Mucosa of descending colon (tissue), 3 donors: Measurements from ENCODE around the gene ENKD1. TPM values are rescaled to one million over a fixed set of nuclear protein-coding genes. Genes with fewer than 3 reads are reported as not detected.

Experiments
- ATAC-seq: fragments of 200-7000 bp; cut with Tn5 transposase; one replicate; pipeline ENCODE4 v1.9.1; 2020; ENCODE audit warnings: mild to moderate bottlenecking, moderate library complexity
- DNase-seq, 3 donors: peaks; one replicate each; pipeline ENCODE4 v3.0.0-alpha.2; 2020
- H3K36me3 ChIP-seq: fragments of 200-600 bp; one replicate; pipeline ENCODE4 v1.8.0; 2021; ENCODE audit warnings: low read depth, mild to moderate bottlenecking
- H3K4me1 ChIP-seq: fragments of 200-600 bp; one replicate; pipeline ENCODE4 v1.8.0; 2021; ENCODE audit warnings: low read depth, mild to moderate bottlenecking
- H3K4me3 ChIP-seq: fragments of 200-600 bp; one replicate; pipeline ENCODE4 v1.8.0; 2021; ENCODE audit warnings: mild to moderate bottlenecking
- H3K9me3 ChIP-seq: fragments of 200-600 bp; one replicate; pipeline ENCODE4 v1.8.0; 2021; ENCODE audit warnings: mild to moderate bottlenecking
- intact Hi-C, 2 donors: fragments of 100-400 bp; cut with DNase I in 1 of 2; cut with micrococcal nuclease in 1 of 2; formaldehyde crosslinking; loops; one replicate each; pipeline versions ENCODE4 v1.11.0 to v1.11.1; 2022; cut with DNase I, micrococcal nuclease
- total RNA-seq, 3 donors: library from RNA; stranded (reverse); fragmentation: NEBNext Ultra II Directional in 2 of 3; extraction: Animal tissue kit (Norgen Biotek cat#: 25700) in 2 of 3; gene quantifications; one replicate each; pipeline versions ENCODE4 v1.2.1 to v1.2.4, GENCODE V29; 2021 to 2023
- TF ChIP-seq, protein P1 (sequence below): fragments of 200-600 bp; IDR thresholded peaks from one replicate; pipeline ENCODE4 v1.8.0; 2022; ENCODE audit warnings: antibody characterized with exemption, mild to moderate bottlenecking
- donor health status: DM: no; HTN: no; CAD: no; lungs with moderate emphysema.
- donor health status: DM: no; HTN: no; CAD: no.
- donor health status: DM: no; HTN: yes; CAD: no.

Gene ENKD1
- total RNA-seq, 3 donors from 2014 or later = 8.5 to 23.3 (median 9.0) TPM

DNA sequence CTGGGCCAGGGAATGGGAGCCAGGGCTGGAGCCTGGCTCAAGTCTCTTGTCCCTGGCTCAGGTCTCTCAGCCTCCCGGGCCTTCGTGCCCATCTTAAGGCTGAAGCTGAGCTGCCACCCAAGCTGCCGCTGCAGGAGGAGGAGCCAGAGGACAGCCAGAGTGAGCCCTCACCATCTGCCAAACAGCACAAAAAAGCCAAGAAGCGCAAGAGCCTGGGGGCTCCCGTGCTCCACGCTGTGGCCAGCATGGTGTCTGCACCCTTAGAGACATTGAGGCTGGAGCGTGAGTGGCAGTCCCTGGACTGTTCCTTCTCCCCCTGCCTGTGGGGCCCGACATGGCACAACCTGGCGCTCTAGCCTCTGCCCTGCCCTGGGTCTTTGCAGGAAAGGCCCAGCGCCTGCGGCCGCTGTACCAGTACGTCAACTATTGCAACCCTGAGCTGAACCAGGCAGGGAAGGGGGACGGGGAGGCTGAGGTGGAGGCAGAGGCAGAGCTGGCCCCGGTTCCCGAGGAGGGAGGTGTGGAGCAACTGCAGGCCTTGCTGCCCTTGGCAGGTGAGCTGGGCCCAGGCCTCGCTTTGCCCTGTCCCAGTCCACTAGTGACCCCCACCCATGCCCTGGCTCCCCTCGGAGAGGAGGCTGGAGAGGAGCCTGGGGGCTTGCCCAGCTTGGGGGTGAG, 1.4 kb upstream of the ENKD1 start:
- intact Hi-C loops = loop anchor here in 1 of 2 donors (10.0 kb wide), 1 partner anchor 123 kb away; no protein-coding TSS in a partner anchor
- Histone ChIP-seq H3K36me3 (no peaks in the 10 kb centered on the region), H3K4me3 (no peak overlapping the region), H3K9me3 (no peaks in the 10 kb centered on the region), H3K4me1 (peaks cover 12% of the 10 kb centered on the region)
- DNase-seq = peak; percentile 83 to 89 (median 86)
- ATAC-seq = peak; percentile 84
- TF ChIP-seq, protein P1, sequence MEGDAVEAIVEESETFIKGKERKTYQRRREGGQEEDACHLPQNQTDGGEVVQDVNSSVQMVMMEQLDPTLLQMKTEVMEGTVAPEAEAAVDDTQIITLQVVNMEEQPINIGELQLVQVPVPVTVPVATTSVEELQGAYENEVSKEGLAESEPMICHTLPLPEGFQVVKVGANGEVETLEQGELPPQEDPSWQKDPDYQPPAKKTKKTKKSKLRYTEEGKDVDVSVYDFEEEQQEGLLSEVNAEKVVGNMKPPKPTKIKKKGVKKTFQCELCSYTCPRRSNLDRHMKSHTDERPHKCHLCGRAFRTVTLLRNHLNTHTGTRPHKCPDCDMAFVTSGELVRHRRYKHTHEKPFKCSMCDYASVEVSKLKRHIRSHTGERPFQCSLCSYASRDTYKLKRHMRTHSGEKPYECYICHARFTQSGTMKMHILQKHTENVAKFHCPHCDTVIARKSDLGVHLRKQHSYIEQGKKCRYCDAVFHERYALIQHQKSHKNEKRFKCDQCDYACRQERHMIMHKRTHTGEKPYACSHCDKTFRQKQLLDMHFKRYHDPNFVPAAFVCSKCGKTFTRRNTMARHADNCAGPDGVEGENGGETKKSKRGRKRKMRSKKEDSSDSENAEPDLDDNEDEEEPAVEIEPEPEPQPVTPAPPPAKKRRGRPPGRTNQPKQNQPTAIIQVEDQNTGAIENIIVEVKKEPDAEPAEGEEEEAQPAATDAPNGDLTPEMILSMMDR = peak; percentile 71

DNA sequence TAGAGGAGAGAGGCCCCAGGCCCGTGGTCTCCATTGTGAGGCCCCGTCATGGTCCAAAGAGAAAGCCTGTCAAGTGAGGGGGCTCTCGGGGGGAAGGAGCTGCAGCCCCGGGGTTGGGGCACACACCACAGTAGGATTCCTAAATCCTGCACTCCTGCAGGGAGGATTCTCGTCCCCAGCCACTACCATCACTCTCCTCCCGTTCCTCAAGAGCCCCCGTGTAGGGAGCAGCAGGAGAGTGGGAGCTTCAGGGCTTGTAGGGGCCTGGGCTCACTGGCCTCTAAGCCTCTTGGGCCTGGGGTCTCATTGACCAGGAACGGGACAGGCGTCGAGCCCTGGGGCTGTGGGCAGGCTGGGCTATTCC, 885 bp upstream of the ENKD1 start:
- Histone ChIP-seq H3K9me3 (no peaks in the 10 kb centered on the region), H3K36me3 (no peaks in the 10 kb centered on the region), H3K4me3 (no peak overlapping the region), H3K4me1 (peaks cover 10% of the 10 kb centered on the region)
- intact Hi-C loops = loop anchor here in 1 of 2 donors (10.0 kb wide), 1 partner anchor 123 kb away; no protein-coding TSS in a partner anchor
- DNase-seq (no peak), ATAC-seq (no peak)
- TF ChIP-seq, protein P1 = no peak

DNA sequence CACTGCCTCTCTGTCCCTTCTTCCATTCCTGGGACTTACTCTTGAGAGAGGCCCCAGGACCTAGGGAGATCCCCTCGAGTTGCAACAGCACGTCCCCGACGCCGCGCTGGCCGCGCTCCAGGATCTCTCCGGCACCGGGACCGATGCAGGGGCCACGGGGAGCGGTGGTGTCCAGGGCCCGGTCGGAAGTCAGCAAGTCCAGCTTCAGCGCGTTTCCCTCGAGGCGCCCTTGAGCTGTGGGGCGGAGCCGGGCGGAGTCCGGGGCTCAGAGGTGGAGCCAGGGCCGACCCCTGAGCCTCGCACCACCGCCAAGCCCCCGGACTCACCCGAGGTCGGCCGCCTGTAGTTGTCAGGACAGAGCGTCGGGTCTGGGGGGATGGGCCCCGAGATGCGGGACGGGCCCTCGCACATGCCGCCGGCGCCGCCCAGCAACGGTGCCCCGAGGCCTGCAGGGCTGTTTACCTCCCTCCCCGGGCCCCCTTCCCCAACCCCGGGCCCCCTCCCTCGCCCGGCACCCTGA, 458 bp downstream of the ENKD1 start:
- peak; percentile 32 for ATAC-seq
- peaks cover 14% of the 10 kb centered on the region for H3K4me1 ChIP-seq
- peak overlapping the region; percentile 49 for H3K4me3 ChIP-seq
- no peaks in the 10 kb centered on the region for H3K36me3 ChIP-seq
- TF ChIP-seq, protein P1 = no peak
- peak in 2 of 3 donors; percentile 41 to 69 for DNase-seq
- intact Hi-C loops = loop anchor here in 1 of 2 donors (10.0 kb wide), 1 partner anchor 121 kb away; no protein-coding TSS in a partner anchor
- H3K9me3 ChIP-seq = no peaks in the 10 kb centered on the region

DNA sequence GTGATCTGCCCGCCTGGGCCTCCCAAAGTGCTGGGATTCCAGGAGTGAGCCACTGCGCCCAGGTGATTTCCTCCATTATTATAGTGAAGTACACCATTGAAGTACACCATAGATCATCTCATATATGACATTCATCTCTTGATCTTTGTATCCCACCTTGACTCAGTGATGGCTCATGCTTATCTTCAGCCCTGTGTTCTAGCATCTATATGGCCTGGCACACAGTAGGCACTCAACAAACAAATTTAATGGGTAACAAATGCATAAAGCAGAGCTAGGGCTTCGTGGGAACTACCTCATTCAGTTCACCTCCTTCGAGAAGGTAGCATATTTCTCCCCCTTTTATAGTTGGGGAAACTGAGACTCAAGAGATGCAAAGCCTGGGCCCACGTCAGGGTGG, 952 bp downstream of the ENKD1 start:
- intact Hi-C loops = loop anchor here in 1 of 2 donors (10.0 kb wide), 1 partner anchor 121 kb away; no protein-coding TSS in a partner anchor

DNA sequence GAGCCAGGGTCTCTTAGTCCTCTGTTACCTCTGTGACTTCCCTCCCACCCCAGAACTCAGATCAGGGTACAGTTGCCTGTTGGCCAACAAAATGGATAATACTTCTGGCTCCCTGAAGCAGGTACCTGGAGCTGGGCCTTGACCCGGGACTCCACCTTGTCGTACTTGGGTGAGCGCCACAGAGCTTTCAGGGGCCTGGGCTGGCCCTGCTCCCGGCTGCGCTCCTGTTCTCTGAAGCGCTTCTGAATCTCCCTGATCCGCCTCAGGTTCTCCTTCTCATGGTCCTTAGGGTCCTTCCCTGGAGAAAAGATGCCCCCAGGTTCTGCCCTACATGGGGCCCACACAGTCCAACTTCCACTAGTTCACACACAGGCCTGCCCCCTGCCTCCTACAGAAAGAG, 1.7 kb downstream of the ENKD1 start:
- H3K4me1 ChIP-seq = peaks cover 16% of the 10 kb centered on the region
- no peaks in the 10 kb centered on the region for H3K9me3 ChIP-seq
- no peak for DNase-seq
- intact Hi-C loops = loop anchor here in 1 of 2 donors (10.0 kb wide), 1 partner anchor 120 kb away; no protein-coding TSS in a partner anchor
- no peak overlapping the region for H3K4me3 ChIP-seq
- no peak for ATAC-seq
- H3K36me3 ChIP-seq = no peaks in the 10 kb centered on the region
- TF ChIP-seq, protein P1 = no peak

More for the DNA sequence above, 952 bp downstream of the ENKD1 start:
- Histone ChIP-seq H3K4me1 (peaks cover 16% of the 10 kb centered on the region), H3K4me3 (no peak overlapping the region), H3K36me3 (no peaks in the 10 kb centered on the region), H3K9me3 (no peaks in the 10 kb centered on the region)
- no peak for DNase-seq
- TF ChIP-seq, protein P1 = no peak
- ATAC-seq = no peak
